Measurements from ENCODE around the gene RCSD1.

DNA sequence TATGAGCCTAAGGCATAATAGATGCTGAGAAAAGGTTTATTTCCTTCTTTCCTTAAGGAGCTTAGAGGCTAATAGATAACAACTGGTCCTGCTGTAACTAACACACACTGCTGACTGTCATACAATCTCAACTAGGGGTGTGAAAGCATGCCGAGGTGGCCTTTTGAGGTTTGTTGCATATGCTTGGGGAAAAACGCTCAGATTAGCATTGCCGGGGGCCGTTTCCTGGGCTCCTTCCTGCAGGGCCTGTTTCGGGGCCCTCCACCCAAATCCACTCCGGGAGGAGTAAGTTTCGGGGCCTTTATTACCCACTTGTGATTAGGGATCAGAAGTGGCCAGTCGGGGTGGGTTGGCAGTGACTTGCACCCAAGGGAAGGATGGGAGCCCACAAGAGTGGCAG lies 27.2 kb upstream of the RCSD1 start:
- TF ChIP-seq GATA3 (IDR thresholded peaks at IDR 0.05; ENCODE audit: low read depth, low read length) (no peak), GATA2 (IDR thresholded peaks at IDR 0.05; ENCODE audit: low read depth, low read length) (no peak)
